Stimulated activated CD4-positive, alpha-beta T cell treated with anti-CD3 and anti-CD28 coated beads, Interleukin-15, amount 100 ng/mL, for 24 hours (primary cell): Measurements from ENCODE around the gene HOXD3.

Experiments
- DNase-seq: peaks from one replicate; pipeline ENCODE4 v3.0.0-alpha.2; 2020

Gene HOXD3

GRCh38 chr2:176186024-176186423, 28.9 kb downstream of the HOXD3 start:
- DNase-seq: no peak

GRCh38 chr2:176187200-176187898, 30.2 kb downstream of the HOXD3 start:
- DNase-seq: no peak

DNA sequence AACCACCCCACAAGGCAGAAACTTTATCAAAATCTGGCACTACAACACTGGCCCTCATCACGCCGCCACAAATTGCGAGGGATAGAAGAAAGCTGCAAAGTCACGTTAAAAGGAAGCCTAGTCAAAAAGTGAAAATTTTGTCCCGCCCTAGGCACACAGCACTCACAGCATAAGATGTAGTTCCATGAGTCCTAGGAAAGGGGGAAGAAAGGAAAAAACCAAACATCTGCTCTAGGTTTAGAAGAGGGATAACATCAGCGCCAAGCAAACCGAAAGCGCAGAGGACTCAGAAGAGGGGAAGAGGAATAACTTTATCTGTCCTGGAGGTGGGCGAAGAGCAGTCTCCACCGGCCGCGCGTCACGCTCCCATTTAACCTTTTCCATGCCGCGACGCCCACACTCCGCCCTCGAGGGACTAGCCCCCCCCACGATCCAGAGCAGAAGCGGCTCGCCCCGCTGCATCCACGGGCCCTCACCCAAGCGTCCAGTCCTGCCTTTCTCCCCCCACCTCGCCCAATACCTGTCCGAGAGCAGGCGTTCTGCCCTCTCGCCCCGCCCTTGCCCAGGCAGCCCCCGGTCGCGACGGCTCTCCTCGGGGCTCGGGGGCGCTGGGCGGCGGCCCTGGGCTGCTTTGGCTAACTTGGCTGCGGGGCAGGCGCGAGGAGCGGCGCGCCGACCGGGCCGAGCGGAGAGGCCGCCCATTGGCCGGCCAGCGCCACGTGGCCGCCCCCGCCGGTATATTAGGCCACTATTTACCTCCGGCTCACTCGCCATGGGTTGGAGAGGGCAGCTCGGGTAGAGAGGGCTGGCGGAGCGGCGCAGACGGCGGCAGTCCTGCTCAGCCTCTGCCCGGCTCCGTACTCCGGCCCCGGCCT, 31.0 kb downstream of the HOXD3 start, which contains the start of gene HOXD1:
TSS of gene HOXD1 (plus strand) at position 770 of the 875 bp plus-strand sequence. CDS start 134 bp downstream, outside the sequence.
- DNase-seq: peak; percentile 25

- peak; percentile 17 for DNase-seq
Measured at GRCh38 chr2:176188774-176189680, 31.9 kb downstream of the HOXD3 start.

- no peak for DNase-seq
Measured at GRCh38 chr2:176189681-176190641, 32.9 kb downstream of the HOXD3 start.

DNA sequence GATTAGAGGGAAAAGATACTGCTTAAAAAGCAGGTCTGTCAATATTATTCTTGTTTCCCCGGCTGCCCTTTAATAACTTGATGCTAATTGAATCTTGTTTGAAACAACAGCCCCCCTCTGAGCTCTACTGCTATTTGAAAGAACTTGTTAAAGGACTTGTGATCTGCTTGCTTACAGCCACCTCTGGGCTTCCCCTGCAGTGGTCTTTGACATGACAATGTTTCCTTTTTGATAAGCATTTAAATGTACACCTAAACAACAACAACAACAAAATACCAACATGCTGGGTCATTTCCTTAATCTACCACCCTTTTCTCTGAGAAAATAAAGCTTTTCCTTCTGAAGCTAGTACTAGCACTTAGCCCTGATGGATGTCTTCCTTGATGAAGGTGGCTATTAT, 35.2 kb downstream of the HOXD3 start:
- DNase-seq: no peak

DNA sequence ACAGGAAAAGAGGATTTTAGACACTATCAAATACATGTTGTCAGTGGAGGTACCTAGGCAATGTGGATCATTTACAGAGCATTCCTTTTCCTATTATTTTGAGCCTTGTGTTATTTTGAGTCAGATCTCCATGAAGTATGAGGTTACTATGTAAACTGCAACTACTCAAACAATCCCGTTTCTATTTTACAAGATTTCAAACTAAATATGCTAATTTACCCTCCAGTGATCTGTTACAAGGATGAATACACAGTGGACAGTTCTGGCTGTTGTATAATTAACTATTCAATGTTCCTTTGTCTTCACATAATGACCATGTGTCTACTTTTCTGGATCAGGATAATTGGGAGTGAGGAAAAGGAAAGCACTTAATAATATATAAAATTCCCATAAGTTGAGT, 35.9 kb downstream of the HOXD3 start:
- no peak for DNase-seq

GRCh38 chr2:176199902-176200301, 42.8 kb downstream of the HOXD3 start:
- no peak for DNase-seq

DNA sequence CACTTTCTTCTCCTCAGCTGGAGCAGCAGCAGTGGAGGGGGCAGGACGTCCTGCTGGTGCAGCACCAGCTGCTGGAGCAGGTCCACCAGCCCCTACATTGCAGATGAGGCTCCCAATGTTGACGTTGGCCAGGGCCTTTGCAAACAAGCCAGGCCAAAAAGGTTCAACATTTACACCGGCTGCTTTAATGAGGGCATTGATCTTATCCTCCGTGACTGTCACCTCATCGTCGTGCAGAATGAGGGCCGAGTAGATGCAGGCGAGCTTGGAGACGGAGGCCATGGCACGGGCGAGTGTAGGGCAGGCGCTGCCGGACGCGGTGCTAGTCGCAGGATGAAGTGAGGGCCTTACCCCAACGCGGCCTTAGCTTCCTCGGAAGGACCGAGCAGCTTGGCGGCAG, 43.9 kb downstream of the HOXD3 start:
- no peak for DNase-seq

DNA sequence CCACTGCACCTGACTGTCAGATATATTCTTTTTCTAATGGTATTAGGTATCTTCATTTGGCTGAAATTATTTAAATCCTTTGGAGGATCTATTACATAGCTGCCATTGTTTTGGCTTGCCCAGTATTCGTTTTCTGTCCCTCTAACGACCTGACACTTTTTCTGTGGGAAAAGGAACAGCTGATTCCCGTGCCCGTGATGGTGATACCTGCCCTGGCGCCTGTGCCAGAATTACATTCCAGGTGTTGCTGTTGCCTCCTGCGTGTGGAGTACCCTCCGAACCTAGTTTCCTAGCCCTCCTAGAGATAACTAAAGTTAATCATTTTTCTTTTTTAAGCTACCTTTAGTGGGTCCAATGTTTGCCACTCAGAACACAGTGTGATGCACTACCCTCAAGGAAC, 45.4 kb downstream of the HOXD3 start:
- DNase-seq: no peak

- no peak for DNase-seq
Measured at GRCh38 chr2:176205126-176205525, 48.0 kb downstream of the HOXD3 start.

GRCh38 chr2:176206136-176206535, 49.0 kb downstream of the HOXD3 start:
- no peak for DNase-seq

DNA sequence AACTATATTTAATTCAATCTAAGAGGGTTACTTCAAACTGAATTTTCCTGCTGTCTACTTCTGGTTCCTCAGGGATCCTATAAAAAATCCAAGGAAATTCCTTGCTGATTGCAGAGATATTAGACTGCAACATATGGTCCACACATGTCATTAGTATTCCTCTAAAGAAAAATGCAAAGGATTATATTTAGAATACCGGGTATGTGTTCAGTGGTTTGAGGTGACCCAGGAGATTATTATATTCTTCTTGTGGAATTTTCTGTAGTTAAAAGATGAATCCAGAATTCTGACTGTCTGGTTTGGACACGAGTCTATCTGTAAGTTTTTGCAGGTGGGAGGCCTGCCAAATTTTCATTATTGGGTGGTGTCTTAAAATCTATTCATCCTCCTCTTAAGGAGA, 49.6 kb downstream of the HOXD3 start:
- DNase-seq: no peak

DNA sequence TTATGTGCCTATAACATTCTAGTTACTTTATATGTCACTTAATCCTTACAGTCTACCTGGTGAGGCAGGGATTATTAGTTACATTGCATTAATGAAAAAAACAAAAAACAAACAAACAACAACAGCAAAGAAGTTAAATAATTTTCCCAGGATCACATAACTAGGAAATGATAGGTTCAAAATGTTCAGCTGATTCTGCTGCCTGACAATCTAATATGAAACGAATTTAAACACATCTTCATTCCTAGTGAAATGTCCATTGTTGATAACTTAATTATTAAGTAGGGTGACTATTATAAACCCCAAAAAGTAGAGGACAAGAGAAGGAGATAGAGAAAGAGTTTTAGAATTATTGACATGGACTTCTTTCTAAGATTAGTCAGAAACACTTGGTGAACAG, 54.0 kb downstream of the HOXD3 start:
- no peak for DNase-seq

DNA sequence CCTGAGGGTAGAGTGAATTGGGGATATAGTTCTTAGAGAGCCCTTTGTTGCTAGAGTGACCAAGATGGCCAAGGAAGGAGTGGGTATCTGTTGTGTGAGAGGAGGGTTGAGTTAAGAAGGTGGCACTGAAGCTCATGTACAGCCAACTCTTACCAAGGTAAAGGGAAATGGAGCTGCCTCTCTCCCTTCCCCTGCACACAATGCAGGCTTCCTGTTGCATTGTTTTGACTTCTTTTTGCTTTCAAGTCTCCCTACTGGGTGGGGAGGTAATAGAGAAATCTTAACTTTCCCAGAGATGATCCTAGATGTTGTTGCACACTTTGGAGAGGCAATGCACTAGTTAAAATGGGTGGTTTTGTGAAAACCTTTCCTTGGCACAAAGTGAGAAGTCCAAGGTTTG, 55.2 kb downstream of the HOXD3 start:
- DNase-seq: no peak

DNA sequence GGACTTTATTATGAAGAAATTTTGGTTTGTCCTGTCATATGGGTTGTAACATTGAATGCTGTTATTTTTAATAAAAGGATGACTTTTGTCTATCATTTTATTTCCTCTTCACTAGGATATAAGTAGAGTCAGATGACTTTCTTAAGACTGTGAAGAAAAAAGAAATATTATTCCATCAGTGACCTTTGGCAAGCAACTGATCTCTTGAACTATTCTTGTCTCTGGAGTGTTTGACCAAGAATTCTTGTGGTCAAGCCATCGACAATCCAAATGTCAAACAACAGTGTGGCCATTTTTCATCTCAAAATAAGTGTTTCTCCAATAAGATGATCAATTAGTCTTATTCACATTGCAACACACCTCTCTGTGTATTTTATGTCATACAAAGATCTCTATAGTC, 56.3 kb downstream of the HOXD3 start:
- DNase-seq: no peak
